Stimulated activated CD4-positive, alpha-beta T cell treated with anti-CD3 and anti-CD28 coated beads, TNF-alpha, amount 100 ng/mL, for 1 hour (primary cell): ENCODE results near the gene KLHL8.

Experiments
- DNase-seq, 3 donors: peaks; one replicate each; pipeline ENCODE4 v3.0.0-alpha.2; 2020; ENCODE audit warnings: low read depth in 3 of 3, low spot score in 1 of 3

The KLHL8 gene

DNA sequence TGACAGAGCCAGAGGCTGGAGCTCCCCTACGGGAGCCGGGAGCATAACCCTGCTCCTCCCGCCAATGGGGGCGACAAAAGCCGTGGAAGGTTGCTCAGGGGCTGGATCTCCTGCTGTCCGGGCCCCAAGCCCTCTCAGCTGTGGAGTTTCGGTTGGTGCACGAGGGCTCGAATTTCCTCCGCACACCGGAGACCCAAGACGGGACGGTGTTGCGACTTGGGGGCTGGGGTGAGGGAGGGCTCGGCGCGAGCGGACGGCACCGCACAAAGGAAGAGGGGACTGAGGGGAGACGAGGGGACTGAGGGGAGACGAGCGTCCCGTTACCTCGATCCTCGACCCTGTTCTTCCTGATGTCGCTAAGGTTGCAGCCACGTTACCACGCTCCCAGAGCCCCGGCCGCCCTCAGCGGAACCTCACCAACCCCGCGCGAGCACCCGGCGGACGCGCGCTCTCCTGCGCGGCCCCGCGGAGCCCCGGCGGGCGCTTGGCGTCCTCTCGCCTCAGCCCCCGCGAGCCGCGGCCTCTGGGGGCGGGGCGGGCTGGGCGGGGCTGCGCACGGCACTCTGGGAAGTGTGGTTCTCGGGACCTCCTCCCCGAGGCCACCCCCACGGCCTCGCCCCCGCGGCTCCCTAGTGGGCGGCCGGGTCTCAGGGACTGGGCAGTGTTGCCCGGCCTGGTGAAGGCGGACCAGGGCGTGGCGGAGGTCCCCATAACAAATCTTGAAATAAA is at the start of gene KLHL8:
Gene KLHL8, minus strand, starts transcription at position 525 of the 729 bp plus-strand sequence. CDS start 25,079 bp downstream, outside the sequence.
- peak; percentile 54 to 79 (median 78) for DNase-seq

DNA sequence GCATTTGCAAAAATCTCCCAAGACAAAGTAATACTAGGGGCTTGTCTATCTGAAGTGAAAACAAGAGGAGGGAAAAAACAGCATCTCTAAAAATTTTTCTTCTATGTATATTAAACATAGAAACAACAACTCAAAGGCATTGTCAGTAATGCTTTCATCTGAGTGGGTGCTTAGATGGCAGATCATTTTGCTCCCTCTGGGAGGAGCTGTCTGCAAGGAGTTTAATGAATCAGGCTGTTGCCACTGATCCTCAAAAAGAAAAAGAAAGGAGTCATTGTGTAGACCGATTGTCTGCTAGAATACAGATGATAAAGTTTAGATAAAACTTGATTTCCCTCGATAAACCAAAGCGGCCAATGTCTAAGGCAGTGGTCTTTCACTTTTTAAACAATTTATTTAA is 49.7 kb upstream of the KLHL8 start:
- no peak for DNase-seq

DNA sequence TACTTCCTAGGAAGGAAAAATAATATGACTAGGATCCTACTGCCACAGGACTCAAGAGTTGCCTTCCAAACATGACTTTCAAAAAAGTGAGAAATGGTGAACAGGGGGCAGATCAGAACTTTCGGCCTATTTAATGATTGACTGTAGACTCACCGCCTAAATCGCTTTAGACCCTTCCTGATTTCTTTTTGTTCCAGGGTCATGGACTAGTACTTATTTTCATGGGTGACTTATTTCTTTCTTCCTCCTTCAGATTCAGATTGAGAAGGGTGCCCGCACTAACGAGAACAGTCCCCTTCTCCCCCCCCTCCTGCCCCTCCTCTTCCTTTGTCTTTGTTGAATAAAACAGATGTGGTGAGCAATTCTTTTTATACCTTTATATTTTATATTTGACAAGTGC is 48.0 kb upstream of the KLHL8 start:
- DNase-seq = no peak

DNA sequence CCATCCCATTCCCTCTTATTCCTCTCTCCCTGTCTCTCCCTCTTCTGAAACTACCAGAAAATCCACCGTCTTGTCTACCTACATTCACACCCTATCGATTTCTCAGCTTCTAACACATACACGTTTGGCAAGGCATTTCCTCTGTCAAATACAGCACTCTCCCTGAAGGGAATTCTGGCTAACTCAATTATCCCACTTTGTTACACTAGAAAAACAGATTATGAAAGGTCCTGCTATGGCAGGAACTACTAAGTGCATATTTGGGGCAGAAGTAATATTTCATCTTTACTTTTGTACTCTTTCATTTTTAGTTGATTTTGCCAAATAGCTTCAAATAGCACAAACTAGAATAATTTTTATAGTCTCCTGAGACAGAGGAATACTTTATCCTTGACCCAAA is 46.6 kb upstream of the KLHL8 start:
- DNase-seq = no peak

DNA sequence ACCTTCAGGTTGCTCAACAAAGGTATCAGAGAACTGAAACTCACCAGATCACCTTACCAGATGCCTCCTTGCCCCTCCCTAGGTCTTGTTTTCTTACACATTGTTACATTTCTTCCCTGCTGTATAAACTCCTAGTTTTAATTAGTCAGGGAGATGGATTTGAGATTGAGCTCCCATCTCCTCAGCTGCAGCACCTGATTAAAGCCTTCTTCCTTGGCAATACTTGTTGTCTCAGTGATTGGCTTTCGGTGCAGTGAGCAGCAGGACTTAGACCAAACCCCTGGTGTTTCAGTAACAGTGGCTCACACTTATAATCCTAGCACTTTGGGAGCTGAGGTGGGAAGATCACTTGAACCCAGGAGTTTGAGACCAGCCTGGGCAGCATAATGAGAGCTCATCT is 42.5 kb upstream of the KLHL8 start:
- no peak for DNase-seq

DNA sequence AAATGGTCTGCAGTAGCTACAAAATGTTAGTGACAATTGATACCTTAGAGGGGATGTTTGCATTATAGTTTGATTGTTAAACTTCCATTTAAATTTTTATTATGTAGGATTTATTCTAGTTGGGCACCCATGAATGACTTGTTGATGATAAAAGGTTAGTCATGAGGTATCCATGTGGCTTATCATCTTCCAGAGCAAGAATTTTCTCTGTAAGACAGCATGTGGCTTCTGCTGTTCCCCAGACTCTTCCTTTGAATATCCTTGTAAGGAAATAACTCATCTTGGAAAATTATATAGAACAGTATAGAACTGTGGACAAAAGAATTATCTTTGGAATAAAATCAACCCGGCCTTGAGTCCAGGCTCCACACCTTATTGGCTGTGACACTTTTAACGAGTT is 40.1 kb upstream of the KLHL8 start:
- no peak for DNase-seq

DNA sequence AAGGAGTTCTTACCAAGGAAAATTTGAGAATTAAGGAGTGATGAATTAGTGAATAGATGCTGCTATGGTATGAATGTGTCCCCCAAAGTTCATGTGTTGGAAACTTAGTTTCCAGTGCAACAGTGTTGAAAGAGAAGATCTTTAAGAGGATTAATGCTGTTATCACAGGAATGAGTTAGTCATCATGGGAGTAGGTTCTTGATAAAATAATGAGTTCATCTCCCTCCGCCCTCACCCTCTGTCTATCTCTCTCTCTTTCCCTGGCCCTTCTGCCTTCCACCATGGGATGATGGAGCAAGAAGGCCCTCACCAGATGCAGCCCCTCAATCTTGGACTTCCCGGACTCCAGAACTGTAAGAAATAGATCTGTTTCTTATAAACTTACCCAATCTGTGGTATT is 38.3 kb upstream of the KLHL8 start:
- no peak for DNase-seq

DNA sequence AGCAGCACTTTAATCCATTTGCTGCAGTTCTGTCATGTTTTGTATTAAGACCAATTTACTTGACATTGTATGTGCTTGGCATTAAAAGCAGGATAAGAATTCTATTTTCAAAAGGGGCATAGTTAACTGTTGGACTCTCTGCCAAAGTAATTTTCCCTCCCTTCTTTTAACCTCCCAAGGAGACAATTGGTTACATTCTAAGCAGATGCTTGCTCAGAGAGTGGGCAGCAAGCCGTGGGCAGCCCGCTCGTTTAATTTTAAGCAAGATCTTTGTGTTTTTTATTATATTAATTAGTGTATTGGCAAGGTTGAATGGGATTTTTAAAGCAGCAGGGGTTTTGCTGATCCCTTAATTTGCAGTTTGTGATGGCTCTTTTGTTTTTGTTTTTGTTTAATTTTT is 37.1 kb upstream of the KLHL8 start:
- DNase-seq = no peak

DNA sequence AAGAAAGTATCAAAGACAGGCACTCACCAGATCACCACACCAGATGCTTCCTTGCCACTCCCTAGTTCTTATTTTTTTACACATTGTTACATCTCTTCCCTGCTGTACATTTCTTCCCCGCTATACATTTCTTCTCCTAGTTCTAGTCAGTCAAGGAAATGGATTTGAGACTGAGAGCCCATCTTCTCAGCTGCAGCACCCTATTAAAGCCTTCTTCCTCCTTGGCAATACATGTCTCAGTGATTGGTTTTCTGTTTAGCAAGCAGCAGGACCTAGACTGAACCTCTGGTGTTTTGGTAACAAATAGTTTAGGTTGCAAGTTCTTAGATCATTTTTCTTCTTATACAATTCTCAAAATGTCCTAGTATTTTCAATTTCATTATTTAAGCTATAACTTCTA is 35.3 kb upstream of the KLHL8 start:
- DNase-seq = no peak

DNA sequence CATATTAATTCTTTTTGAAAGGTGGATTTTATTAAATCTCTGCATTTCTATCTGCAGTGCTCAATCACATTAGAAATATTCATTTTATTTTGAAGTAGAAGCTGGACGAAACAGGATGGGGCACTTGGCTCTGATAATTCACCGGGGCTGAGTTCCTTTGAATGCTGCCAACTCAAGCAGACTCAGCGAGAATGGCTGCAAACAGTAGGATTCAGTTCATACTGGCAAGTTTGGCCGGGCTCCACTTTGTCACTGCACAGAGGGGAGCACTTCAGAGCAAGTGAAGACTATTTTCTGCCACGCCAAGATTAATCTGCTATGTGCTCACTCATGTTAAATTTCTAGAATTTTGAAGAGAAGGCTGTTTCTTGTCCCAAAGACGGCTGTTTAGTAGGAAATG is 30.7 kb upstream of the KLHL8 start:
- DNase-seq = no peak

DNA sequence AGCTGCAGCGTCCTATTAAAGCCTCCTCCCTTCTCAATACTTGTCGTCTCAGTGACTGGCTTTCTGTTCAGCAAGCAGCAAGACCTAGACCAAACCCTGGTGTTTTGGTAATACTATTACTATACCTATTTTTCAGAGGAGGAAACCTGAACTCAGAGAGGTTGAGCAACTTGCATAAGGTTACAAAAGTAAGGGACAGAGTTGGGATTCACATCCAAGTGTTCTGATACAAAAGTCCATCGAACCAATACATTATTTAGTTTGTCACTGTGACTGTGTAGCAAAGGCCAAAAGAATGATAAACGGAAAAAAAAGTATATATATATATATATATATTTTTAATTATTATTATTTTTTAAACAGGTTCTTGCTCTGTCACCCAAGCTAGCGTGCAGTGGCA is 29.9 kb upstream of the KLHL8 start:
- DNase-seq = no peak

DNA sequence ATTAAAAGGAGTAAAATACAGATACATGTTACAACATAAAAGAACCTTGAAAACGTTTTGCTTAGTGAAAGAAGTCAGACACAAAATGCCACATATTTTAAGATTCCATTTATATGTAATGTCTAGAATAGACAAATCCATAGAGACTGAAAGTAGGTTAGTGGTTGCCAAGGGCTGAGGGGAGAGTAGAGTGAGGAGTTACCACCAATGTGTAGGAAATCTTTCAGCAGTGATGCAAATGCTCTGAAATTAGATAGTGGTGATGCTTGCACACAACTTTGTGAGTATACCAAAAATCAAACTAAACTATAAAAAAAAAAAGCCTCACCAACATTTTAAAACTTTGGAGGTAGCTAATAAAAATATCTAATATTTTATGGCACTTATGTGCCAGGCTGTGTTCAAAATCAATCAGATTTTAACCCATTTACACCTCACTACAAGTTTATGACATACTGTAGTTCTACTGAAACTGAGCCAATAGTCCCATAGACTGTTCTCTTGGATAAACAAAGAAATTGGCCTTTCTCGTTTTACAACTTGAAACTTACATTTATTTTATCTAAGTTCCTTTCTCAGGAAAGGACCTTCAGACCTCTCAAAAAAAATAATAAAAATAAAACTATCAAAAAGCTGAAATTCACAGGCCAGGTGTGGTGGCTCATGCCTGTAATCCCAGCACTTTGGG is 29.1 kb upstream of the KLHL8 start:
- no peak for DNase-seq

DNA sequence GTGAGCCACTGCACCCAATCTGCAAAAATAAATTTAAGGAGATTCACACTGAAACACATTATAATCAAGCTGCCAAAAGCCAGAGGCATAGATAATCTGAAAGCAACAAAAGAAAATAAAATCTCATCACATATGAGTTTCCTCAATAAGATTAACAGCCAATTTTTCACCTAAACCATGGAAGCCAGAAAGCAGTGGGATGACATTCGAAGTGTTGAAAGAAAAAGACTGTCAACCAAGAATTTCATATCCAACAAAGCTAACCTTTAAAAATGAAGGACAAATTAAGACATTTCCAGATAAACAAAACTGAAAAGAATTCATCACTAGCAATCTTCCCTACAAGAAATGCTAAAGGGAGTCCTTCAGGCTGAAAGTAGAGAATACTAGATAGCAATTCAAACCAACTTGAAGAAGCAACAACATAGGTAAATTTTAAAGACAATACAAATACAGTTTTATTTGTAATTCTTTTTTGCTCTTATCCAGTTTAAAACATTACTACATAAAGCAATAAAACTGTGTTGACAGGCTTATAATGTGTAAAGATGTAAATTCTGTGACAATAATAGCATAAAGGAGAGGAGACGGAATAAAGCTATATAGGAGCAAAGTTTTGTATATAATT is 23.1 kb upstream of the KLHL8 start:
- no peak for DNase-seq

DNA sequence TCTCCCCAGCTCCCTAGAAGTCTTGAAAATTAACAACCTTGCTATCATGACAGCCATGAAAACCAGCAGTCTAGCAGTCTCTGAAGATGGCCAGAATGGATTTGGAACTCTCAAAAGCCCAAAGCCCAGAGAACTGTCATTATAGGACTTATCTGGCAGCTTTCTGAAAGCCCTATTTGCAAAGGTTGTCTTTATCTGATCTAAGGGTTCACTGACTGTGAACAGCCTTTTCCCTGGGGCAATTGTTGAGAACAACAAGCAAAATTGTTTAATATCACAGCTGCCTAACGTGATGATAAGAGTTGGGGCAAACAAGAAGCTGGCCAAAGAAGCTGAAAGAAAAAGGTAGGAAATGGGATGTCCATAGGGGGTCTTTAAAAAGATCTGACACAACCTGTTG is 20.9 kb upstream of the KLHL8 start:
- DNase-seq = no peak

DNA sequence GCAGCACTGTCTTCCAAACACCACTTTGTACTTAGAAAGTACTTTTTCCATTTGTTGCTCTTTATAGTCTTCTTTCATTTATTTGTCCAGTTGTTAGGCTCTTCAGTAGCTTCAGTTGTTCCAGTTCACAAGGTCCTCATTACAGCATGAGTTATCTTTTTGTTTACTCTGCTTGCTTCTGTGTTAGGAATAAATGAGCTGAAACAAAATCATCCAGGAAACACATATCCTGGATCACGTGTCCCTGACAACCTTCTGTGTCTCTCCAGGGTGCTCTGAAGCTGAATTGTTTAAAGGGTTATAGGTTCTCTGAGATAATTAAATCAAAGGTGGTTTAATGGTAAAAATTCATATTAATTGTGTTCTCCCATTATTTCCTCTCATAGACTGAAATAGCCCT is 19.9 kb upstream of the KLHL8 start:
- no peak for DNase-seq

DNA sequence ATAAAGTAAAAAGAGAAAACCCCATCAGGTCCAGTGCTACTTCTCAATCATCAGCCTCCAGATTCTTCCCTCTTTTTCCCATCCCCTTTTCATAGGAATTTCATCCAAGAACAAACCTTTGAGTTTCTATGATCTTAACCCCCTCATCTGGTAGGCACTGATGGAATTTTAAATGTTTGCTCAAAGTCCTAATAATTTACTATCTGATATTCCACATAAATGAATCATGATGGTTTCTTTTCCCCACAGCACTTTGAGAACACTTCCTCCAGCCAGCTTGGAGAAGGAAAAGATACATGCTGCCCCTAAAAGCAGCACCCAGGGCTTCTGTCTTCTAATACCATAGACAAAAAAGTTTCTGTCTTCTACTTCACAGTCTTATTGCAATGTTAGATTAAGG is 19.4 kb upstream of the KLHL8 start:
- no peak for DNase-seq

DNA sequence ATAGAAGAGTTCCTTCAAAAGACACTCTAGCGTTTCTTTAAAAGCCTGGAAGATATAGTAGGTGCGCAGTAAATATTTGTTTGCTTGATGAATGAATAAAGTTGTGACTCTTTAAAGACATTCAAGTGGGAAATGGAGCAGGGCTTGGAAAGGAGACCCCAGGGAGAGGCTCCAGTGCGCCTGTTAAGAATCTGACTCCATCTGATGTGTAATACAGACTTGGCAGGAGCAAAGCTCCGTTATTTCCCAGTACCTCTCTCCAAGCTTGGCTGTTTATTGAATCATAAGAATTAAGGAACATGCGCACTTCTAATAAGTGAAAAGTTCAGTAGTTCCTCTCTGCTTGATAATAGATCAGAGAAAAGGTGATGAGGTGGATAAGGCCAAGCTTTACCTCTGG is 18.8 kb upstream of the KLHL8 start:
- DNase-seq = no peak

DNA sequence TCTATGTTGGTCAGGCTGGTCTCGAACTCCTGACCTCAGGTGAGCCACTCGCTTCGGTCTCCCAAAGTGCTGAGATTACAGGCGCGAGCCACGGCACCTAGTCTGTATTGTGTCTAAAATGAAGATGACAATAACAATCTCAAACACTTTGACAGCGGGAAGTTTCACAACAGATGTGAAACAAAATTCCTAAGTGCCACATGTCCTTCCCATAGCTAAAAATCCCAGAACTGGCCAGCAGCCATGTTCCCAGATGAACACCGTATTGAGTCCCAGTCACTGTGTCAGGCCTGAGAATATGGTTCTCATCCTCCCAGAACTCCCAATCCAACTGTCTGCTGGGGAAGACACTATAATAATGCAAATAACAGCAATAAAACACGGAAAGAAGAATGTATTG is 16.4 kb upstream of the KLHL8 start:
- no peak for DNase-seq

DNA sequence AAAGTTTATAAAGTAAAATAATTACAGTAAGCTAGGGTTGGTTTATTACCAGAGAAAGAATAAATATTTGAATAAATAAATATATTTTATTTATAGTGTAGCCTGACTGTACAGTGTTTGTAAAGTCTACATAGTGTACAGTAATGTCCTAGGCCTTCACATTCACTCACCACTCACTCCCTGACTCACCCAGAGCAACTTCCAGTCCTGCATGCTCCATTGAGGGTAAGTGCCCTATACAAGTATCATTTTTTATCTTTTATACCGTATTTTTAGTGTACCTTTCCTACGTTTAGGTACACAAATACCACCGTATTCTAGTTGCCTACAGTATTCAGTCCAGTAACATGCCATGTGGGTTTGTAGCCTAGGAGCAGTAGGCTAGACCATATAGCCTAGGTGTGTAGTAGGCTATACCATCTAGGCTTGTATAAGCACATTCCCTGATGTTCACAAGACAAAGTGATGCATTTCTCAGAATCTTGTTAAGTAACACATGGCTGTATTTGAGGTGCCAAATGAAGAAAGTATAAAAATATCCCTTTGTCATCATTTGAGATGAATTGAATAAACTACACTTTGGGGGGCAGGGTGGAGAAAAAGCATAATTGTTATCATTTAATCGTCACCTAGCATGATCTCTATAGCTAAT is 14.7 kb upstream of the KLHL8 start:
- no peak for DNase-seq

DNA sequence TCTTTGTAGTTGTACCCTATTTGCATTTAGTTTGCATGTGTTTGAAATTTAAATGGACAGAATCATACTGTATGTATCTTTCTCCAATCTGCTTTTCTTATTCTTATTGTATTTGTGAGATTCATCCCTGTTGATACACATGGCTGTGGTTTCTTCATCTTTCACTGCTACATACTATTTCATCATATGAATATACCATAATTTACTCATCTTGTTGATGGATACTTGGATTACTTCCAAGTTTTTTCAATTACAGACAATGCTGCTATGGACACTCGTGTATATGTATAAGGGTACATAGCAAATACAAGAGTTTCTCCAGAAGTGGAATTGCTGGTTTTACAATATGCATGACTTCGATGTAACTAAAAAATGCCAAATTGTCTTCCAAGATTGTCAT is 11.8 kb upstream of the KLHL8 start:
- no peak for DNase-seq

DNA sequence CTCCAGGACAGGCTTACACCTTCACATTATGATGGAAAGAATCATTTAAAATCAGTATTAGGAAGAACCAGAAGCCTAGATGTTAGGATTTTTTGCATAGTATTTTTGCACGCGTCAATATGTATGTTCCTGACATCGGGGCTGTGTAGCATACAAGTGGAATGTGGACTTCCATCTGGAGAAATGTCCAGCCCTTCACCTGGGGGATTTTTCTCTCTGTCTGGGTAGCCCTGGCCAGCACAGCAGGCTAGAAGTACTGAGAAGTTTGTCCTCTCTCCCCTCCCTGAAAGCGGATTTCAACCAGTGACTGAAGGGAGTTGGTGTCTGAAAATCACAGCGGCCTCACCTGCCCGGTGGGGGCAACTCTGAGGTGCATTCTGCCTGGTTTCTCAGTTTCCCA is 10.4 kb upstream of the KLHL8 start:
- DNase-seq = no peak

DNA sequence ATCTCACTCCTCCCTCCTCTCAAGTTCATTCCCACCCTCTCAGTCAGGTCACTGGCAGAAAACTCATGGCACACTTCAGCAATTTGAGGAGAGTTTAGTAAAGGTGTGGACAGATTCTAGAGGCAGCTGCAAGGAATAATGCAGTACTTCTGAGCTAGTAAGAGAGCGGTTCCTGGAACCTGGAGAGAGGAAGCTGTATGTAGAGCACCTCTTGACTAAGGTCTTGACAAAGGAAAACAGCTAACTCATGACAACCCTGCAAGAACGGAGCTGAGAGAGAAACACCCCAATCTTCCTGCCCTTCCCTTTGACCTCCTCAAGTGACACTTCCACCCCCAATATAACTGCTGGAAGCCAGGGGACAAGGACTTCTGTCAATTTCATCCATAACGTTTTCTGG is 9.6 kb upstream of the KLHL8 start:
- DNase-seq = no peak
